Stimulated activated CD4-positive, alpha-beta T cell treated with anti-CD3 and anti-CD28 coated beads, Interleukin-4, amount 100 ng/mL, for 4 hours (primary cell): Measurements from ENCODE around the gene GALNT8.

Experiments
- DNase-seq, 2 experiments: peaks; one replicate each; pipeline ENCODE4 v3.0.0-alpha.2; 2020

The GALNT8 gene

GRCh38 chr12:4802841-4803240, 82.6 kb downstream of the GALNT8 start:
- no peak for DNase-seq

- DNase-seq, result no peak
These were observed 86.4 kb downstream of the GALNT8 start for GRCh38 chr12:4806439-4807115.

- DNase-seq, result no peak
These were observed 87.0 kb downstream of the GALNT8 start for GRCh38 chr12:4807116-4807783.

- DNase-seq, result no peak
These were observed 87.6 kb downstream of the GALNT8 start for GRCh38 chr12:4807813-4808212.

- DNase-seq, result peak; percentile 18 to 20
These were observed 88.8 kb downstream of the GALNT8 start for GRCh38 chr12:4809013-4809448.

GRCh38 chr12:4809449-4810218, 89.4 kb downstream of the GALNT8 start:
- DNase-seq, result no peak

- DNase-seq, result no peak
These were observed 90.0 kb downstream of the GALNT8 start for GRCh38 chr12:4810219-4810671.

- DNase-seq, result no peak
These were observed 92.6 kb downstream of the GALNT8 start for GRCh38 chr12:4812624-4813327.

GRCh38 chr12:4813741-4814140, 93.5 kb downstream of the GALNT8 start:
- DNase-seq, result no peak

GRCh38 chr12:4814485-4814884, 94.3 kb downstream of the GALNT8 start:
- DNase-seq, result no peak

- DNase-seq, result no peak
These were observed 96.7 kb downstream of the GALNT8 start for GRCh38 chr12:4816744-4817525.

GRCh38 chr12:4817880-4818279, 97.7 kb downstream of the GALNT8 start:
- DNase-seq, result no peak

- no peak for DNase-seq
These were observed 99.5 kb downstream of the GALNT8 start for GRCh38 chr12:4819654-4820053.

- no peak for DNase-seq
These were observed 100.8 kb downstream of the GALNT8 start for GRCh38 chr12:4820971-4821370.
